ENCODE data around the gene IGFL2. TPM values are rescaled to one million over a fixed set of nuclear protein-coding genes. Genes with fewer than 3 reads are reported as not detected.
"Not testable (repeated sequence)": the region's sequence is repeated elsewhere in the genome, so short reads cannot be mapped to it uniquely, and the experiment has no call there.

Gene IGFL2
- total RNA-seq, 1 experiment from 2014 or later = not detected

DNA sequence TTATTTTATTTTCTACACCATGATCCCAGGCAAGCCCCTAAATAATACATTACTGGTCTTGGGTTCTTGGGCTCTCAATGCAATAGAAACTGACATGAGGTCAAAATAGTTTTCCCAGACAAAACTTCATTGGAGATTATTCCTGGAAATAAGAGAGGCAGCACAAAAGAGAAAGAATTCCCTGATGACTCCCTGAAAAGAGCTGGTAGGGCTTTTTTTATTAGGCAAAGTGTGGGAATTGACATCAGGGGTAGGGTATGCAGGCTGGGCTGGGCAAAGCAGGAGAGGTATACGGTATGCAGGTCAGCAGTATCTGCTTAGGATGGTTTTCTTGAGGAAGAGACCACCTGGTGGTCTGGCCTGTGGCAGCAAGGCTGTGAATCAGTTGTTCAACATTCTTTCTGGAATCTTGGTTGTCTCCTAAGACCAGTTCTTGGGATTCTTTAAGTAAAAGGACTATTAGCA is 14.2 kb upstream of the IGFL2 start:
- in situ Hi-C loops (cut with HindIII; ENCODE audit: low pct_unique_long_range_greater_than_20kb, low sequenced_read_pairs) = no loop called here

DNA sequence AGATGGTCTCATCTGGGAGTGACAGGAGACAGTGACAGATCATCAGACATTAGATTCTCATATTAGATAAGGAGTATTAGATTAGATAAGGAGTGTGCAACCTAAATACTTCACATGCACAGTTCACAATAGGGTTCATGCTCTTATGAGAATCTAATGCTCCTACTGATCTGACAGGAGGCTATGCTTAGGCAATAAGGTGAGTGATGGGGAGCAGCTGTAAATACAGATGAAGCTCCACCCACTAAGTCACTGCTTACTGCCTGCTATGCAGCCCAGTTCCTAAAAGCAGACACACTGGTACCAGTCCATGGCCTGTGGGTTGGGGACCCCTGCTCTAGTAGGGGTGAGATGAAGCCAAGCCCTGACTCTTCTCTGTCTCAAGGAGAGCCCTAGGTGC is 13.5 kb upstream of the IGFL2 start:
- in situ Hi-C loops (cut with HindIII; ENCODE audit: low pct_unique_long_range_greater_than_20kb, low sequenced_read_pairs) = no loop called here
- no peak for DNase-seq (ENCODE audit: low read depth, low spot score)

More for the DNA sequence above, 14.2 kb upstream of the IGFL2 start:
- DNase-seq (ENCODE audit: low read depth, low spot score) = no peak

DNA sequence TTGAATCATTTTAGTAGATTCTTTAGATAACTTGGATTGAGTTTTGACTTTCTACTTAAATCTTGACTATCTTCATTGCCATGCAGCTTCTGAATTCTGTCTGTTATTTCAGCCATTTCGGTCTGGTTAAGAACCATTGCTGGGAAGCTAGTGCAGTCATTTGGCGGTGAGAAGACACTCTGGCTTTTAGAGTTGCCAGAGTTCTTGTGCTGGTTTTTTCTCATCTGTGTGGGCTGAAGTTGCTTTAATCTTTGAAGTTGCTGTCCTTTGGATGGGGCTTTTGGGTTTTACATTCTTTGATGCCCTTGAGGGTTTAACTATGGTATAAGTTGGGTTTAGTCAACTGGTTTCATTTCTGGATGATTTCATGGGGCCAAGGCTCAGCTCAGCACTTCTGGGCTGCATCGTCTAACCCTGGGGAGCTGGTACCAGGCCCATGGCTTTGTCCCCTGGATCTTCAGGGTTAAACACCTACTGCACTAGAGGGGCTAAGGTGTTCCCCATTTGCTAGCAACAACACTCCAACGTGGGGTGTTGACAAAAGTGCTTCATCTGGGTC is 10.0 kb upstream of the IGFL2 start:
- in situ Hi-C loops (cut with HindIII; ENCODE audit: low pct_unique_long_range_greater_than_20kb, low sequenced_read_pairs) = no loop called here

DNA sequence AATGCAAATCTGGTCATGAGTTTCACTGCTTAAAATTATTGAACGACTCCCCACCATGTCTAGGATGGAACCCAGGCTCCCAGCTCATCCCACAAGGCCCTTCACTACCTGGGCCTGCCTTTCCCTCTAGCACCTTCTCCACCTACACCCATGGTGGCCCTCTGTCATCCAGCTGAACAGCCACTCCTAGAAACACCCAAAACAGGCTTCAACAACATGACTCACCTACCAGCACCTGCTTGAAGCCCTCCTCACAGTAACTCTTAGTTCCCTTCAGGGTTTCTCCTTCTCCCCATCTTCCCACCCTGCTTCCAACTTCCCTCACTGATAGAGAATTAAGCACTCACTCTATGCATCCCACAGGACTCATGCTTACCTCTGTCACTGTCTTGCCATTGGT is 6.6 kb upstream of the IGFL2 start:
- no peak for DNase-seq (ENCODE audit: low read depth, low spot score)
- in situ Hi-C loops (cut with HindIII; ENCODE audit: low pct_unique_long_range_greater_than_20kb, low sequenced_read_pairs) = no loop called here

More for the DNA sequence above, 10.0 kb upstream of the IGFL2 start:
- no peak for DNase-seq (ENCODE audit: low read depth, low spot score)

DNA sequence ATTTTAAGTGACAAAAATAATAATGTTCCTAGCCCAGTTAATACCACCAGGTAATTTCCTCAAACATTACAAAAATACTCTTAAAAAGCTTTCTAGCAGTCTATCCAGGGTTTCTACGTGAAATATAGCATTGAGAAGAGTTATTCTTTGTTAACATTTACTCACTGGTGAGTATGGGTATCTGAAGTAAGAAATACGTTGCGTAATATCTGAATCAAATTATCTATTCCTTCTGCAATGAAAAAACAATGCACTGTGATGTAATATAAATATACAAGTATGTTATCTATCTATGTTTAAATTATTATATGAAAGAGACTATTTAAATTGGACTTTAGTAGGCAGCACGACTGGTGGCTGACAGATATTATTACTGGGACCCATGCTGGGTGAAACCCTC is 5.7 kb upstream of the IGFL2 start:
- DNase-seq (ENCODE audit: low read depth, low spot score) = no peak
- in situ Hi-C loops (cut with HindIII; ENCODE audit: low pct_unique_long_range_greater_than_20kb, low sequenced_read_pairs) = no loop called here

DNA sequence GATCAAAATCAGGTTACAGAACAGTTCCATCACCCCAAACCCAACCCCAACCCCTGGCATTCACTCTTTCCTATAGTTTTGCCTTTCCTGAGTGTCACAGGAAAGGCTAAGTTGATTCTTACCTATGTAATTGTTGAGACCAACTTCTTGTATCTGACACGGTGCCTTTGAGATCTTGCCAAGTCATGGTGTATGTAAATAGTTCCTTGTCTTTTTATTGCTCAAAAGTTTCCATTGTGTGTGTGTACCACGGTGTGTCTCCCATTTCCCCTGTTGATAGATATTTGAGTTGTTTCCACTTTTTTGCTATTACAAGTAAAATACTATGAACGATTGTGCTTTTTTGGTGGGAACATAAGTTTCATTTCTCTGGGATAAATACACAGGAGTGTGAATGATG is 3.3 kb upstream of the IGFL2 start:
- no peak for DNase-seq (ENCODE audit: low read depth, low spot score)
- in situ Hi-C loops (cut with HindIII; ENCODE audit: low pct_unique_long_range_greater_than_20kb, low sequenced_read_pairs) = no loop called here

DNA sequence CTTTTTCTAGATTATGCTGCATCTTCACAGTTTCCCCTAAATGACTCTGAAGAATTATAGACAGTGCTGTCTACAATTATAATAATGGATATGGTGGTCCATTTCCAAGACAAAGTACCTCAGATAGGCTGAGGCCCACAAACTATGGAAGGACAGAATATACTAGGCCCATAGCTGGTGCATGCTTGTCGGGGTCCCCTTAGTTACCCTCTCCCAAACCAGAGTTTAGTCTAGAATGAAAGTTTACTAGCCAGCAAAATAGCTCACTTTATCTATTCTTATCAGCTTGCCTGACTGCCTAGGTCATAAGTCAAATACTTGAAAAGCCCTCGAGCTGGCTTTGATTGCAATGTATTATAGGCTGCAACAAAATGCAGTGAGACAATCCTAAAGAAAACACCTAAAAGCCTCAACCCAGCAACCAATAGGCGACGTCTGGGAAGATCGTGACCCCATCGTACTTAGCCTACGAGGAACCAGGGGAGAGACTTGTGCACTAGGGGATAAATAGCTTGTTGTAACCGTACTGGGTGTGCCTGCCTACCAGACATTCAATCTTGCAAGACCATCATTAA is 785 bp upstream of the IGFL2 start:
- in situ Hi-C loops (cut with HindIII; ENCODE audit: low pct_unique_long_range_greater_than_20kb, low sequenced_read_pairs) = no loop called here
- no peak for DNase-seq (ENCODE audit: low read depth, low spot score)

DNA sequence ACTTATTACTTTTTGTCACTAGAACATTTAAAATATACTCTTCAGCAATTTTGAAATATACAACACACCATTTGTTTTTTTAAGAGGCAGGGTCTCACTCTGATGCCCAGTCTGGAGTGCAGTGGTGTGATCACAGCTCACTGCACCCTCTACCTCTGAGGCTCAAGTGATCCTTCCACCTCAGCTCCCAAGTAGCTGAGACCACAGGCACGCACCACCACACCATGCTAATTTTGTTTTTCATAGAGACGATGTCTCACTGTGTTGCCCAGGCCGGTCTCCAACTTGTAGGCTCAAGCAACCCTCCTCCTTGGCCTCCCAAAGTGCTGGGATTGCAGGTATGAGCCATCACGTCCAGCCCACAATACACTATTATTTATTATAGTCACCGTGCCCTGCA is 2.6 kb downstream of the IGFL2 start:
- in situ Hi-C loops (cut with HindIII; ENCODE audit: low pct_unique_long_range_greater_than_20kb, low sequenced_read_pairs) = no loop called here
- DNase-seq (ENCODE audit: low read depth, low spot score) = no peak

DNA sequence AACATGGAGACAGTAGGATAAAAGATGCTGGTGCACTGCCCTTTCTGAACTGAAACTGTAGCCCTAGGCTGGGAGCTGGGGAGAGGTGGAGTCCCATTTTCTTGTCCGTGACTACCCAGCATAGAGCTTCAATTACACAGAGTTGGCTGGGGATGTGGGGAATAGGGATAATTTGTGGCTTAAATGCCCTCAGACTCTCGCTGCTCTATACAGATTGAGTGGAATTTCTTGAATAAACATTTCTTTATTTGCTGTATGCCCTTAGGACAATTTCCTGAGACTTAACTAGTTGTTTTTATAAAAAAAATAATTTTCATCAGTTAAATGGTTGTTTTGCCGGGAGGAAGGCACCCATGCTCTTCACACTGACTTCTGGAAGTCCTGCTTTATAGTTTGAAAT is 7.2 kb downstream of the IGFL2 start:
- in situ Hi-C loops (cut with HindIII; ENCODE audit: low pct_unique_long_range_greater_than_20kb, low sequenced_read_pairs) = no loop called here
- peak; percentile 22 for DNase-seq (ENCODE audit: low read depth, low spot score)

DNA sequence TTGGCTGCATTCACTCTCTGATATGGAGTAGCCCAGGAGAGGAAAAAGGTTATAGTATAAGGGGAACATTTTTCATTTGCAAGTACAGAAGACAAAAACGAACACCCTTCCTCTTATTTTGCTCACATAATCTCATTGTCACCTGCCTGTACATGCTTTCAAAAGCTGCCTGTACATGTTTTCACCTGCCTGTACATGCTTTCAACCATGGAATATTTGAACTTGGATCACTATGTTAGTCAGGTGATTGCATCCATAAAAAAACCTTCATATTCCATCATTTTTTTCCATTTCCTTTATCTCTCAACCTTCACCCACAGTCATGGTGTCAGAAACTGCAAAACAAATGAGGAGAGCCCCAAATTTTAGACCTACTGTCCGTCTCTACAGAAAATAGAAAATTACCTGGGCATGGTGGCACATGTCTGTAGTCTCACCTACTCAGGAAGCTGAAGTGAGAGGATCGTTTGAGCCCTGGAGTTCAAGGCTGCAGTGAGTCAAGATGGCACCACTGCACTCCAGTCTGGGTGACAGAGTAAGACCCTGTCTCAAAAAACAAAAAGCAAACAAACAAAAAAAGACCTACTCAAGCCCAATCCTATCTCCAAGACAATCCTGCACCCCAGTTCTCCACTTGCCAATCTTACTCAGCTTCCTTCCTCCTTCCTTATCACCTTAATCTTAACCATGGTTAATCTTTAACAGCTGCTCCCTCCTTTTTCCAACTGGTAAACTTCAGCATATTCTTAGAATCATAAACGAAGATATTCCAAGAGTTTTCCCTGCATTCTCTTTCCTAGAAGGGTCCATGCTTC is 11.6 kb downstream of the IGFL2 start:
- no peak for DNase-seq (ENCODE audit: low read depth, low spot score)
- in situ Hi-C loops (cut with HindIII; ENCODE audit: low pct_unique_long_range_greater_than_20kb, low sequenced_read_pairs) = no loop called here

DNA sequence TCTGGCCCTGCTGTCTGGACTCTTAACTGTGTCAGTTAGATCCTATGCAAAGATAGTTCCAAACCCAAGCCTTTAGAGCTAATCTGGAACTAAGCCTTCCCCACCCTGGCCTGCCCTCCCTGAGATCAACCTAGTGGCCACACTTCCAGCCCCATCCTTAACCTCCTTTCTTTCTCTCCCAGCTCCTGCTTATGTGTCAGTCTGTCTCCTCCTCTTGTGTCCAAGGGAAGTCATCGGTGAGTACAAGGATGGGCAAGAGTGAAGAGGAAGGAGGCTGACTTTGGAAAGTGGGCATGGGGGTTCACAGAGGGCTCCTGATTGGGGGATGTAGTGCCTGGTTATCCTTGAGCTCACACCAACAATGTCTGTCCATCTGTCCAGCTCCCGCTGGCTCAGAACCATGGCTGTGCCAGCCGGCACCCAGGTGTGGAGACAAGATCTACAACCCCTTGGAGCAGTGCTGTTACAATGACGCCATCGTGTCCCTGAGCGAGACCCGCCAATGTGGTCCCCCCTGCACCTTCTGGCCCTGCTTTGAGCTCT is 12.3 kb downstream of the IGFL2 start:
- DNase-seq (ENCODE audit: low read depth, low spot score) = no peak
- in situ Hi-C loops (cut with HindIII; ENCODE audit: low pct_unique_long_range_greater_than_20kb, low sequenced_read_pairs) = no loop called here

DNA sequence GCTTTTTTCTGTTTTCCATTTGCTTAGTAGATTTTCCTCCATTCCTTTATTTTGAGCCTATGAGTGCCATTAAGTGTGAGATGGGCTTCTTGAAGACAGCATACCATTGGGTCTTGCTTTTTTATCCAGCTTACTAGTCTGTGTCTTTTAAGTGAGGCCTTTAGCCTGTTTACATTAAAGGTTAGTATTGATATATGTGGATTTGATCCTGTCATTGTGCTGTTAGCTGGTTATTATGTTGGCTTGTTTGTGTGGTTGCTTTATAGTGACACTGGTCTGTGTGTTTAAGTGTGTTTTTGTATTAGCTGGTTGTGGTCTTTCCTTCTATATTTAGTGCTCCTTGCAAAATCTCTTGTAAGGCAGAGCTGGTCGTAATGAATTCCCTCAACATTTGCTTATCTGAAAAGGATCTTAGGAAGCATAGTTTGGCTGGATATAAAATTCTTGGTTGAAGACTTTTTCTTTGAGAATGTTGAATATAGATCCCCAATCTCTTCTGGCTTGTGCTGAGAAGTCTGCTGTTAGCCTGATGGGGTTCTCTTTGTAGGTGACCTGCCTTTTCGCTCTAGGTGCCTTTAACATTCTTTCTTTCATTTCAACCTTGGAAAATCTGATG is 13.7 kb downstream of the IGFL2 start:
- in situ Hi-C loops (cut with HindIII; ENCODE audit: low pct_unique_long_range_greater_than_20kb, low sequenced_read_pairs) = not testable (repeated sequence)

DNA sequence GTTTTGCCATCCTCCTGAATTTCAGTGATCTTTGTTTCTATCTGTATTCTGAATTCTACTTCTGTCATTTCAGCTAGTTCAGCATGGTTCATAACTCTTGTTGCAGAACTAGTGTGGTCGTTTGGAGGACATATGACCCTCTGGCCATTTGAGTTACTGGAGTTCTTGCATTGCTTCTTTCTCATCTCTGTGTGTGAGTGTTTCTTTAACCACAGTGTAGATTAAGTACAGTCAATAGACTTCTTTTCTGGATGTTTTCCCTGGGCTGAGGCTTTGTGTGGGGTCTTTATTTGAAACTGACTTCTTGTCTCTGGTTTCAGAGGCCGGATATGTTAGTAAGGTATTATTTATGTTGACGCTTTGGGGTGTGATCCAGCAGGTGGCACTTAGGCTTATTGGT is 14.7 kb downstream of the IGFL2 start:
- in situ Hi-C loops (cut with HindIII; ENCODE audit: low pct_unique_long_range_greater_than_20kb, low sequenced_read_pairs) = no loop called here
- no peak for DNase-seq (ENCODE audit: low read depth, low spot score)

More for the DNA sequence above, 13.7 kb downstream of the IGFL2 start:
- DNase-seq (ENCODE audit: low read depth, low spot score) = not testable (repeated sequence)

DNA sequence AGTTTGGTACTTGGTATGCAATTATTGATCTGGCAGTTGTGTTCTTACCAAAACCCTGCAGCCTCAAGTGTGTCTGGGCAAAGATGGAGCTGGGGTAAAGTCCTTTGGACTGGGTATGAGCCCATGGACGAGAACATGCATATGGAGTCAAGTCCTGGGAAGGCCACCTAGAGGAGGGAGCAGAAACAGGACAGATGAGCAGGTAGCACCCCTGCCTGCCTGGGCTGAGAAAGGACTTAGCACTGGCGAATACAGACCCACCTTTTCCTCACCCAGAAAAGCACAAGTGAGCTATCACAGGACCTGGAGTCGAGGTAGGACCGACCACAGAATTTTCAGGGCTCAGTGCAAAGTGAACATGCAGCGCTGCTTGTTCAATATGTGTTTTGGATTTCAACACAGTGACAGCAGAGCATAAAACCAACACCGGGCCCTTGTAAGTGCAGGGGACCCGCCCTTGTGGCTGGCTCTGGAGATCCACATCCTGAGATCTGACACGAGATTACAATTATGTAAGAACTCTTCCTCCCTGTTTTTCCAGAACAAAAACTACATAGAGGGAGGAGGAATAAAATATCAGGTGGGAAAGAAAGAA is 25.9 kb downstream of the IGFL2 start:
- no peak for DNase-seq (ENCODE audit: low read depth, low spot score)
- in situ Hi-C loops (cut with HindIII; ENCODE audit: low pct_unique_long_range_greater_than_20kb, low sequenced_read_pairs) = no loop called here

DNA sequence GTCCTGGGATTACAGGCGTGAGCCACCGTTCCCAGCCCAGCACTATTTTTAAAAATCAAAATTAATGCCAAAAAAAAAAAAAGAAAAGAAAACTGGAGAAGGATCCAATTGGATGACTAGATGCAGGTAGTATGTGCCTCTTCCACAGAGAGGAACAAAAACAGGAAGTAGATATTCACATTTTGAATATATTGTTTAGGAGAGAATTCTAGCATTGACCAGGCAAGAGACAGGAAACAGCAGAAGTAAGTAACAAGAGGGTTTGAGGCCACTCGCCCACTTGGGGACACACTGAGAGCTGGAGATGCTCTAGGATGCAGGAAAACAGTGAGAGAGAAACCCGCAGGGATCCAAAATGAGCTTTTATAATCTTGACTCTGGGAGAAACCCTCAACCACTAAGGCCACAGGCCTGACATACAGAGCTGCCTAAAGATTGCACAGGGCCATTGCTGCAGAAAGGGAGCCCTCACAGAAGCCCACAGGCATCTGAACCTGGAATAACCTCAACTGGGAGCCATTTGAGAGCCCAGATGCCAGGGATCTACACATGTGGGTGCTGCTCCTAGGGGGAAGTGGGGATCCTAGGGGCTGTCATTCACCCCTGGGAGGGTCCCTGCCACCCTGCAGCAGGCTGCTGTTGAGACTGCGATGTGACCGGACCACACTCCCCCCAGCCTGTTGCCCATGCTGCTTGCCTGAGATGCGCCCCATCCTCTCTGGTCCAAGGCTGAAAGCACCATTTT is 28.2 kb downstream of the IGFL2 start:
- no peak for DNase-seq (ENCODE audit: low read depth, low spot score)
- in situ Hi-C loops (cut with HindIII; ENCODE audit: low pct_unique_long_range_greater_than_20kb, low sequenced_read_pairs) = no loop called here

DNA sequence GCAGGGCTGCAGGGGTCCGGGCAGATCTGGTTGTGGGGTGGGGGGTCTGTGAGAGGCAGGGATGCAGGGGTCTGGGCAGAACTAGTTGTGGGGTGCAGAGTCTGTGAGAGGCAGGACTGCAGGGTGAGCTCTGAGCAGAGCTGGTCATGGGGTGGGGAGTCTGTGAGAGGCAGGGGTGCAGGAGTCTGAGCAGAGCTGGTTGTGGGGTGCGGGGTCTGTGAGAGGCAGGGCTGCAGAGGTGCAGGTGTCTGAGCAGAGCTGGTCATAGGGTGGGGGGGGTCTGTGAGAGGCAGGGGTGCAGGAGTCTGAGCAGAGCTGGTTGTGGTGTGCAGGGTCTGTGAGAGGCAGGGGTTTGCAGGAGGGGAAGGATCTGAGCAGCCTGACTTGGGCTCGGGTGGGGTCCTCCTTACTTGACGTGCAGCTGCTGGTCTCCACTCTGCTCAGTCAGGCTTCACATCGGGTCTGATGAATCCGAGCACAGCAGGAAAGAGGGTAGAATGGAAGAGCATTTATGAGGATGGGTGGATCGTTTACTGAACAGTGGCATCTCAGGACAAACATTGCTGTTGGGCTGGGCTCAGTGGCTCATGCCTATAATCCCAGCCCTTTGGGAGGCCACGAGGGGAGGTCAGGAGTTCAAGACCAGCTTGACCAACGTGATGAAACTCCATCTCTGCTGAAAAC is 31.2 kb downstream of the IGFL2 start:
- no peak for DNase-seq (ENCODE audit: low read depth, low spot score)
- in situ Hi-C loops (cut with HindIII; ENCODE audit: low pct_unique_long_range_greater_than_20kb, low sequenced_read_pairs) = no loop called here

All from SK-MEL-5 (cell line).